Parathyroid adenoma (tissue), 2 donors: ENCODE measurements around the gene CTU1.
A peak's percentile ranks its signal among the peaks of the same experiment; 100 is the strongest.

ENCODE experiments used
- H2AFZ ChIP-seq: fragments of 300-600 bp; sonication (generic); one replicate; pipeline ENCODE4 v1.7.0; 2017; ENCODE audit warnings: antibody characterized with exemption, mild to moderate bottlenecking
- H3K27ac ChIP-seq: fragments of 300-600 bp; sonication (generic); one replicate; pipeline ENCODE4 v1.7.0; 2017
- H3K27me3 ChIP-seq: fragments of 300-600 bp; sonication (generic); one replicate; pipeline ENCODE4 v1.7.0; 2017; ENCODE audit warnings: low read length; ENCODE audit not compliant: control insufficient read depth, insufficient read depth
- H3K36me3 ChIP-seq: fragments of 300-600 bp; sonication (generic); one replicate; pipeline ENCODE4 v1.7.0; 2017; ENCODE audit warnings: low read length; ENCODE audit not compliant: control insufficient read depth, insufficient read depth
- H3K4me1 ChIP-seq: fragments of 300-600 bp; sonication (generic); one replicate; pipeline ENCODE4 v1.7.0; 2017; ENCODE audit warnings: control low read depth
- H3K4me2 ChIP-seq: fragments of 300-600 bp; sonication (generic); one replicate; pipeline ENCODE4 v1.7.0; 2017; ENCODE audit warnings: low read length
- H3K4me3 ChIP-seq: fragments of 300-600 bp; sonication (generic); one replicate; pipeline ENCODE4 v1.7.0; 2017; ENCODE audit warnings: low read depth, low read length
- H3K79me2 ChIP-seq: fragments of 300-600 bp; sonication (generic); one replicate; pipeline ENCODE4 v1.7.0; 2017; ENCODE audit warnings: control low read depth
- H3K9ac ChIP-seq: fragments of 300-600 bp; sonication (generic); one replicate; pipeline ENCODE4 v1.7.0; 2017; ENCODE audit warnings: mild to moderate bottlenecking
- H3K9me3 ChIP-seq: fragments of 300-600 bp; sonication (generic); one replicate; pipeline ENCODE4 v1.7.0; 2017; ENCODE audit warnings: low read length; ENCODE audit not compliant: control insufficient read depth
- CTCF ChIP-seq: fragments of 300-600 bp; sonication (generic); IDR thresholded peaks from one replicate; pipeline ENCODE4 v1.7.0; 2017; ENCODE audit warnings: antibody characterized with exemption, mild to moderate bottlenecking
- donor health status: primary hyperparathyroidism.

The CTU1 gene

GRCh38 chr19:51137792-51138425, 29.7 kb upstream of the CTU1 start:
- no peak overlapping the region for H2AFZ ChIP-seq
- H3K4me3 ChIP-seq, result no peak overlapping the region
- H3K27ac ChIP-seq, result peak overlapping the region; percentile 91
- no peak overlapping the region for H3K4me2 ChIP-seq
- peaks cover 32% of the 10 kb centered on the region for H3K4me1 ChIP-seq
- H3K79me2 ChIP-seq, result no peaks in the 10 kb centered on the region
- H3K9me3 ChIP-seq, result no peaks in the 10 kb centered on the region
- no peaks in the 10 kb centered on the region for H3K27me3 ChIP-seq
- H3K36me3 ChIP-seq, result no peaks in the 10 kb centered on the region
- no peak overlapping the region for H3K9ac ChIP-seq
- no peak for TF ChIP-seq CTCF

- Histone ChIP-seq H3K9me3 (no peaks in the 10 kb centered on the region), H3K79me2 (no peaks in the 10 kb centered on the region), H3K4me2 (no peak overlapping the region), H3K36me3 (no peaks in the 10 kb centered on the region), H3K27ac (peak overlapping the region; percentile 91), H3K4me3 (no peak overlapping the region), H3K9ac (no peak overlapping the region), H3K27me3 (no peaks in the 10 kb centered on the region), H3K4me1 (peaks cover 26% of the 10 kb centered on the region), H2AFZ (peak overlapping the region; percentile 62)
- no peak for TF ChIP-seq CTCF
Observed at GRCh38 chr19:51136851-51137551, 28.8 kb upstream of the CTU1 start.

- Histone ChIP-seq H3K9ac (no peak overlapping the region), H3K36me3 (no peaks in the 10 kb centered on the region), H3K9me3 (no peaks in the 10 kb centered on the region)
Observed at GRCh38 chr19:51135986-51136762, 28.0 kb upstream of the CTU1 start.

GRCh38 chr19:51135004-51135403, 26.8 kb upstream of the CTU1 start:
- no peak overlapping the region for H2AFZ ChIP-seq
- peaks cover 32% of the 10 kb centered on the region for H3K4me1 ChIP-seq
- H3K4me2 ChIP-seq, result no peak overlapping the region
- H3K9me3 ChIP-seq, result no peaks in the 10 kb centered on the region
- H3K36me3 ChIP-seq, result no peaks in the 10 kb centered on the region
- no peak overlapping the region for H3K9ac ChIP-seq
- peak overlapping the region; percentile 91 for H3K27ac ChIP-seq
- no peak for TF ChIP-seq CTCF
- H3K4me3 ChIP-seq, result no peak overlapping the region
- no peaks in the 10 kb centered on the region for H3K27me3 ChIP-seq
- H3K79me2 ChIP-seq, result no peaks in the 10 kb centered on the region

More at GRCh38 chr19:51135986-51136762, 28.0 kb upstream of the CTU1 start:
- TF ChIP-seq CTCF, result no peak
- Histone ChIP-seq H3K27ac (peak overlapping the region; percentile 91), H3K27me3 (no peaks in the 10 kb centered on the region), H3K4me3 (no peak overlapping the region), H3K4me2 (no peak overlapping the region), H3K79me2 (no peaks in the 10 kb centered on the region), H3K4me1 (peaks cover 25% of the 10 kb centered on the region), H2AFZ (peak overlapping the region; percentile 62)
